ENCODE results near the gene TGFBR3.
A peak's percentile ranks its signal among the peaks of the same experiment; 100 is the strongest.

Gene TGFBR3

DNA sequence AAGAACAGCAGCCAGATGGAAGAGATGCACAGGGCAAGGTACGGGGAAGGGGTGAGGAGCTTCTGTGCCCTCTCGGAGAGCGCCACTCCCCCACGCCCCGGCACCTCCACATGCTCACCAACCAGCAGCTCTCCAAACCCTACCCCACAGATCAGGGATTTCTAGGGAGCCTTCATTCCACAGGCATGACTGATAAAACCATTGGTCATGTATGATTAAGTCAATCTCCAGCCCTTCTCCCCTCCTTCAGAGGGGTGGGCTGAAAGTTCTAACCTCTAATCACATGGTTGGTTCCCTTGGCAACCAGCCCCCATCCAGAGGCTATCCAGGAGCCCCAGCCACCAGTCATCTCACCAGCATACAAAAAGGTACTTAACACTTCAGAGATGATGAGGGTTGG is 144.7 kb downstream of the TGFBR3 start:
- DNase-seq, result no peak

DNA sequence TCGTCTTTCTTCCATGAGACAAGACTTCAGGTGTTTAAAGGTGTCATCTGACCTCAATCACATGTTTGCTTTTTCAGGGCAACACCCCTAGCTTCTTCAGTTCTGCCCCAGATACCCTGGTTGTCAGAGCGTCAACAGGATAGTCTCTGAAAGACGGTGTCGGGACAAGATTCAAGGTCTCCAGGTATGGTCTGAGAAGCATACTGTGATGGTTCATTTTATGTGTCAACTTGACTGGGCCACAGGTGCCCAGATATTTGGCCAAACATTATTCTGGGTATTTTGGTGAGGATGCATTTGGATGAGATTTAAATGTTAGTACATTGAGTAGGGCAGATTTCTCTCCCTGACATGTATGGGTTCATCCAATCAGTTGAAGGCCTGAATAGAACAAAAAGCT is 148.3 kb downstream of the TGFBR3 start:
- no peak for DNase-seq

DNA sequence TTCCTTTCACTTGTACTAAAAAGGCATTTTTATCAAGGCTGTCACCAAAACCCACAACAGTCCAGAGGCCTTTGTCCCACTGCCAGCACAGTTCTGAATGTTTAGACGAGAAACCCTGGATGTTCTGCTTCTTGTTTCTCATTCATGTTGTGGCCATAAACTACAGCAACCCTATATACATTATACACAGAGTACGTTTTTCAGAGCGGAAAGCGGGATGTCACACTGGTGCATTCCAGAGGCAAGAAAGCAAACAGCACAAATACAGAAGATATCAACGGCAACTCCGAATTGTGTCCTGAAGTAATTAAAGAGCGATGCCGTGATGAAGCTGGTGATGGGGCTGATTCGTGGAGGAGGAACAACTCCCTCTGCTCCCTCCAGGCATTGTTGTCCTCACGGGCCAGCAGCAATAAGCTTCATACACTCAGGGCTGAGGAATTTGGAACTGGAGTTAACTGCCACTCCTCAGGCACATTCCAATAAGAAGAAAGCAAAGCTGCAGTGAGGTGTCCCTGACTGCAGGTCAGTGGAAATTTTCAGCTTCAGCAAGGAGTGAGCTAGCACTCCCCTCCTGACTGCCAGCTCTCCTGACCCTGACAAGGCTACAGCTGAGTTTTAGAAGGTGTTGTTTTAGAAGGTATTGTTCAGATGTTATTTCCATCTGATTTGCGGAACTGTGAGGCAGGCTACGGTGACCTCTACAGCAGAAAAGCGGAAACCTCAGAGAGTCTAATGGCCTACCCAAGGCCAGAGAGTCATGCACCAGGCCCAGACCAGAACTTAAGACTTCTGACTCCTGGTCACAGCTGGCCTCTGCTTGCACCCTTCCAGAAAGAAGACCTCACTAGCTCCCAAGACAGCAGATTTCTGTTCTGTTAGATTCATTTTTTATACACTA is 149.0 kb downstream of the TGFBR3 start:
- no peak for DNase-seq

DNA sequence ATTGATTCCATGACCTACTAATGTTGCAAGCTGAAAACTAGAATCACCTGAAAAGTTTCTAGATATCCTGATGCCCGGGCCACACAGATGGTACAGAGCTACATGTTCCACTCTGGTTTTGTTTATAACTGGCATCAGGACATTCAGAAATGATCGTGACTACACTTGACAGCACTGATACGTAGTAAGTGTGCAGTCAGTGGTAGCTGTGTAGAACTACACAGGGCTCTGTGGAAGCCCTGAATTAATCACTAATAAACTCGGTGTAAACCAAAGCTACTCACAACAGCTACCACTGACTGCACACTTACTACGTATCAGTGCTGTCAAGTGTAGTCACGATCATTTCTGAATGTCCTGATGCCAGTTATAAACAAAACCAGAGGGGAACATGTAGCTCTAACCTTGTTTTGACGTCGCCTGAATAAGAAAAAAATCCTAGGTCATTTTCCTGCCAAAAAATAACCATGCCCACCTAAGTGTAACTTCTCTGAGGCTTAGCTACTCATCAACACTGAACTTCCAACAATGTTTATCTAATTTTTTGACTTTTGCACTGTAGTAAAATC is 149.7 kb downstream of the TGFBR3 start:
- DNase-seq, result no peak

DNA sequence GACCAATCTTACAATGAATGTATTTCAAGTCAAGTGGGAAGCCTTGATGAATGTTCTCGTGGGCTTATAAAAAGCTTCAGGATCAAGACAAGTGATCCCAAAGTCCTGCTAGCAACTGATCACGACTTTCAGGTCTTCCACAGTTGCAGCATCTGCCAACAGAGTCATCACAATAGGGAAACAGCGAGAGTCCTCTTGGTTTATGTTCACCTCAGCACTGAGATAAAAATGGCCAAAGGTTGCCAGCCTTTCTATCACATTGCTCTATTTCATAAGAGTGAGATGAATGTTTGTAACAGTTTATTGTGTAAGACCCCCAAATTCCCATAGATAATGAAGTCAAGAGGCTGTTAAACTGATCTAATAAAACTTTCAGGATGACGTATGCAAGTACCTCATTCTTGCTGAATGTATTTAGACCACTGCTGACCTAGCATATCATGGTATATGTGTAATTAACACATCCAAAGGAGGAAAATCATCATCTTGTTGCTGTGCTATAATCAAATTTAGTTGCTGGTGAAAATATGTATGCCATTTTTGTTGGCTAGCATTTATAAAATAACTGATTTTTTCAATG is 150.6 kb downstream of the TGFBR3 start:
- no peak for DNase-seq

DNA sequence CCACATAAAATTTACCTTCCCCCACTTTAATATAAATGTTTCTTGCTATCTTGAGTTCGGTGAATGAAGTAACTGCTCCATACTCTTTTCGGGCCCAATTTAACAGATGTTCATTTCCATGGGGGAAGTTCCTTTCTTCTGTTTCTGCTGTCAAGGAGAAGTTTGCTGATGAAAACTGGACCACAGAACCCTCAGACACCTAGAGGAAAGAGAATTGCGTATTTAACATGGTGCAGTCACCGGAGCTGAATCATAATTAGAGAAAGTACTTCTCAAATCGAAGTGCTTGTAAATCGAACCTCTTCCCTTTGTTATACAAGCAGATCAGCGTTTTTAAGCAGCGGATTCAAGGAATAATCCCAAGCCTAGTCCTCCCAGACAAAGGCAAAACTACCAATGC is 151.2 kb downstream of the TGFBR3 start:
- DNase-seq, result no peak

DNA sequence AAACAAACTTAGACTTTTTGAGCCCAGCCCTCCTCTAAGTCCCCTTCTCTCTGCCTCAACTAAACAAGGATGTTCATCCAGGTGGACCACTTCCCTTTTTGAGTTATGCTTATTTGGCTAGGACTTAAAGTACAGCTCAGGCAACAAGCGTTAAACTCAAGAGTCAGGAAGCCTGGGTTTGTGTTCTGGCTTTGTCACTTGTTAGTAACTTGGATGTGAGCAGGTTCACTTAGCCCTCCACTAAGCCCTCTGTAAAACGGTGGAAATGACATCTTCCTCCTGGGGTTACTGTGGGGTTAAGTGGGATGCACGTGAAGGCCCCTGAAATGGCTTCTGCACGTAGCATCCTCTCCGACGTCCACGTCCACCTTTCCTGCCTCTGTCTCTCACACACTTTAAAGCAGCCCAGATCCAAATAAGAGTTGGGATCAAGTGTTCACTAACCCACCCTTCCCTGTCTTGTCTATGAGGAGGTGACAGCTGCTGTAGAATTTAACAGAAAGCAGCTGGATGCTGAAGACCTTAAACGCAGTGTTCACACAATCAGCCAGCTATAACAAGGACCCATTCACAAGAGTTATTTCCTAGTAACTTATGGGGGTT is 152.7 kb downstream of the TGFBR3 start:
- DNase-seq, result no peak

DNA sequence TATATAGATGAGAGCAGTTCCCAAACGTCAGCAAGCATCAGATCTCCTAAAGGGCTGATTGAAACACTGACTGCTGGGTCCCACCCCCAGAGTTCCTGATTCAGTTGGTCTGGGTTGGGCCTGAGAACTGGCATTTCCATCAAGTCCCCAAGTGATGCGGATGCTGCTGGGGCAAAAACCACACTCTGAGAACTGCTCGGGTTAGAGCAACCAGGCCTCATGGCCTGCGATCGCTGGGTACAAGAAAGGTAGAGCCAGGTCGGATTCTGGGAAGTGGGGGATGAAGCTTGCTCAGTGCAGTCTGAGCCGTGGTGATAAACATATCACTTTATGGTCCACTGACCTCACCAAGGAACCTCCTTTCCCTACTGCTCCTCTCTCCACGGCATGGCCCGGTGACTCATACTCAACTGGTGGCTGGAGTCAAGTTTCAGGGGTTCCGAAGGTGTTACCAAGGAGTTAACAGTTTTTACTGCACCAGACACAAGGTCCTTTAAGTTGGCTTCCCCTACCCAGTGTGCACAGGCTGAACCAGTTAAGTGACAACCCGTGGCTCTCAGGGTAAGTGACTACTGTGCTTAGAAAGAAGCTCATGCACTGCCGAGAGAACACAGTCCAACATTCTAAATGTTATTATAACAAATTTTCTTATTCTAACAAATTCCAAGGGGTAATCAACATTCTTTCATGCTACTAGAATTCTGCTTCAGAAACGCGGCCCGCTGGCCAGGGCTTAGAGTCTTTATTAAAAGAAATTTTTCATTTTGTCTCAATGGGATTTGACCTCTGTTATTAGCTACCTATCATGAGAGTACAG is 153.5 kb downstream of the TGFBR3 start:
- DNase-seq, result no peak

DNA sequence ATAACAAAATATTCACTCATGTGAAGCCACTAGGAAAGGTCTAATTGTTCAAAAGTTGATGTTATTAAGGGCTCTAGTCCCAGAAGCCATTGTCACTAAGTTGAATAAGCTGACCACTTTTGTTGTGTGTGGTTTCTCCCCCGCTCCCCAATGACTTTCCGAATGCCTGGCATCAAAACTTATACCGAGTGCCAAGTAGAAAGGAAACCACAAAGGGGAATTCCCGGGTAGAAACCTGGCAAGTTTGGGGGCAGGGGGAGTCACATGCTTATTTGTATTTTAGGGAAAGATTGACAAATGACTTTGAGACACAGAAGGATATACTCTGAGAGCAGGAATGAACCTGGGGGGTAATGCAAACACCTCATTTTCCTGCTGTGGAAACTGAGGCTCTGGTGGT is 154.1 kb downstream of the TGFBR3 start:
- DNase-seq, result no peak

DNA sequence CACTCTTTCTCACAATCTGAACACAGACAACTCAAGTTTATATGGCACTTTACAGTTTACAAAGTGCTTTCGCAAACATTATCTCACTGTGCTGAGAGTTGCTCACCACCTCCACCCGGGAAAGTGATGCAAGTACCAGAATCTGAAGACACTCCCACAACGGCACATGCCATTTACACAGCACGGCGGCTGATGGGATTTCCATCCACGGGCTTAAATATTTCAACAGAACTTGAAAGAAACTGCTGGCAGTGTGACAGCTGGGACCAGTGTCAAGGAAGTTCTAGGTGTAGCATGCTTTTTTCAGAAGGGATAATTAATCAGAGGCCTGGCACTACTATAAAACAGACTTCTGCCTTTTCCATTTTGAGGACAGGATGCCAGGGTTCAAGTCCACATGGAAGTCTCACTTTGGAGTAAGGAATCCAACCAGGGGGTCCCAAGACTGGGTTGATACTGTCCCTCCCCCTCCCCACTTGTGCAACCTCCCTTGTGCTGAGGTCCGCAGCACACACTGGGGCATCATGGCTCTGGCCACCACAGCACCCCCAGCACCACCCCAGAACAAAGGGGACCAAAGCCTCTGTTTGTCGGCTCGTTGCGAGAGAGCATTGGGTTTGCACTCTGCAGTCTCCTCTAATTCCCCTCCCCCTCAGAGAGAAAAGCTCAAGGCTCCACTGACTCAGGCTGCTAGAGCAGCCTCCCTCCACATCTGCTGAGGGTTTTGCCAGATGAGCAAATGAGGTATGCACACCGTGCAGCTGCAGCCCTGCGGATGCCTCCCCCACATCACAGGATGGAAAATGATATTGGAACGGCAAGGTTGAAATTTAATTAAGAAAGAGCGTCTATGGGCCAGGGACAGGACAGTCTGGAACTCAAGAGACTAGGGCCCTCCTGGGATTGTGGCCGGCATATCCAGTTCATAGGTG is 154.9 kb downstream of the TGFBR3 start:
- DNase-seq, result no peak

DNA sequence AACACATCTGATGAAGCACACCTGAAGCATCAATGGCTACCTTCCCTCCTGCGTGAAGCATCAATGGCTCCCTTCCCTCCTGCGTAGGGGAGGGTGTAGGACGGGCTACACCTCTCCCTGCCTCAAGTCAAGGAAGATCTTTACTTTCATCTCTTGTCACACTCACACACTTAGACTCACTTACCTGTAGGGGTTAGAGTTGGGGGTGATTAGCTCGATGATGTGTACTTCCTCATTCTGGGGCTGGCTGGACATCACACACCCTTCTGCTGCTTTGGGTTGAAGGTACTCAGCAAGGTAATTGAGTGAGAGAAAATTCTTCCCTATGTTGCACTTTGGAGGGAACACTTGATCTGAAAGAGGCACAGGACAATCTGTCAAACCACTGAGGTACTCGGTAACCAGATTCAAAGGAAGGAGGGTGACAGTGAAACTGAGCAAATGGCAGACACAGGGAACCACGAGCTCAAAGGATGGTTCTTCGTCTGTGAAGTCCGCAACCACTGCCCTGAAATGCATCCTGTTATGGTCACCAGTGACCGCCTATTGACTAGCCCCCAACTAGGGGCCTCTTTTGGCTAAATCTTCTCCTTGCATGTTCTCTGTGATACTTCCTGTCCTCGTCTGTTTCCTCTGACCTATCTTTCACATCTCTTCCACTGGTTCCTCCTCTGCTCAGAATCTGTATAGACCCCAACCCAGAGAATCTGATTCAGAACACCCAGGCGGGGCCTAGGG is 156.2 kb downstream of the TGFBR3 start:
- DNase-seq, result no peak

DNA sequence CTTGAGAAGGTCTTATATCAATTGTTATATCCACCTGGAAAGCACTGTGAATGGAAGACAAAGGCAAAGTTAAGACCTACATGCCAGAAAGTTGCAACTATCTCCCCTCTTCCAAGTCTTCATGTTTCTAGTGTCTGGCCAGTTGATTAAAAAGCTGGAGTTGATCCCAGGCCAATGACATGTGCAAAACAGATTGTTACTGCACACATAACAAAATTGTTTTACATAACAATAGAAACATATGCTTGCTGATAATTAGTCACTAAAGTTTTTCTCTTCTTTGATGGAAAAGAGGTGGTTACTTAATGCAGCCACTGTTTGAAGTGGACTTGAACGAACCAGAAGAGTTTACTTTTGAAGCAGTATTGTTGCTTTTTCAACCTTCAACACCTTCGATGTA is 158.2 kb downstream of the TGFBR3 start:
- DNase-seq, result no peak

DNA sequence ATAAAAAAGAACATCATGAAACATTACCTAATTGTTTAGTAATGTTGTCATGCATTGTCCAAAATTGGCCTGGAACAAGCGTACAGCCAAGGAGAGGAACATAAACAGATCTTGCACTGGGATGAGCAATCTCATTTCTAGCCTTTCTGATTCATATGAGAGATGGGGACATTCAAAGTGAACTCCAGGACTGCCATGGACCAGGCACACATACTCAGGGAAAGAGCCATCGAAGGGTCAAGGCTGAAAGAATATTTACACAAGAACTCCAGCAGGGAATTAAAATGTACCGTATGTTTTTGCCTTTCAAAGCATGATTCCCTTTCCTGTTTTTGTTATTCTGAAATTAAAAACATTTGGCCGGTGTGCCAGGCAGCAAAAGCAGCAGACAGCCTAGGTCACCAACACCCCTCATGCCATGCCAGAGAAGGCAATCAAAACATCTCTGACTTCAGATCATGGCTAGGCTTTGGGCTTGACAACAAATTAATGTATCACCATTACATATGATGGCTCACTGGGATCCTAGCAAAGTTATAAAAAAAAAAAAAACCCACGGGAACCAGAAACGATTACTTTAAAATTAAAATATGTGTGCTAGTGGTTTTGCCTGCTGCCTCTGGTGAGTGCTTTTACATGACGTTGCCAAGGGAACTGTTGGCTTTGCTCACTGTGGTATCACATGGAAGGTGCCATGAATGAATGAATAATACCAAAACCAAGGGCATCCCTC is 159.8 kb downstream of the TGFBR3 start:
- peak in 8 of 56 donors; percentile 1 to 21 (median 8) for DNase-seq

DNA sequence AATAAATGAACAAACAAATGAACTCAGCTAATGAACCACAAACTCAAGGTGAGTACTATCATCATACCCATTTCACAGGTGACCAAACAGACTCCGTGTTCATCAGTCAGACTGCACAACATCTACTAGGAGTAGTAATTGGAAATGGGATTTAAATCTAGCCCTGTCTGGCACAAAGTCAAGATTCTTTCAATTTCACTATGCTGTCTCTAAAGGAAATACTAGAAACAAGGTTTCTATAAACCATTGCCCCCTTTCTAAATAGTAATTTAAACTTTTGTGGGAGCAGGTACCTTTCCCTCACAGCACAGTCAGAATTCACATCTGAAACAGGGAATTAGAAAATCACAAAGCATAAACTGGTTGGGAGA is 160.3 kb downstream of the TGFBR3 start:
- DNase-seq, result no peak

DNA sequence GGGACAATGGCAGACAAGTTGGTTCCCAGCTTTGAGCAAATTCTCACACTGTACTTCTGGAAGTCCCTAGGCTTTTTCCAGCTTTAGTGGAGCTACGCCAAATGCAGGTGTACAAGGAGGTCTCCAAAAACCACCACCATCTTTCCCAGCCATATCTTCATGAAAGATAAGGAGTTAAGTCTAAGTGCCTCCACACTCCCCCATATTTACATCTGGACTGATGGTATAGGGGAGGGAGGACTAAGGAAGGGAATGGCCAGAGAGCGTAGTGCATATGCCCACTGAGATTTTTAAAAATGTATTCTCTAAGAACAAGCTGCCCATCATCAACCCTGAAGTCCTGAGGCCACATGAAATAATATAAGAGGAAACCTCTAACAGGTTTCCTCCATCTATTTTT is 161.3 kb downstream of the TGFBR3 start:
- no peak for DNase-seq

DNA sequence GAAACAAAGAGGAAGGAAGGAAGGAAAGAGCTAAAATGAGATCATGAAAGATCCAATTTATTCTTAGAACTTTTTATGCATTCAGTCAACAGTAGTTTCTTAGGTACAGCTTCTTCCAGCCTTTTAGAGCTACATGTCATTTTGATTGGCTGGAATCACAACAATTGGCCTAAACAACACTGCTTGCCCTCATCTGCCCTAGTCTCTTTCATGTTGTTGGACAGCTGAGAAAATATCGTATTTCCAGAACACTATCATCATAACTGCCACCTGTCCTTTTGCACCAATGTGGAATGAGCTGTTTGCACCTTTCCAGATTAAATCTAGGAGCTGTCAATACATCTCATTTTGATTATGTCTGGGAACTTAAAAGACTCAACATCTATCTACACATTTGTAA is 161.7 kb downstream of the TGFBR3 start:
- DNase-seq, result no peak

DNA sequence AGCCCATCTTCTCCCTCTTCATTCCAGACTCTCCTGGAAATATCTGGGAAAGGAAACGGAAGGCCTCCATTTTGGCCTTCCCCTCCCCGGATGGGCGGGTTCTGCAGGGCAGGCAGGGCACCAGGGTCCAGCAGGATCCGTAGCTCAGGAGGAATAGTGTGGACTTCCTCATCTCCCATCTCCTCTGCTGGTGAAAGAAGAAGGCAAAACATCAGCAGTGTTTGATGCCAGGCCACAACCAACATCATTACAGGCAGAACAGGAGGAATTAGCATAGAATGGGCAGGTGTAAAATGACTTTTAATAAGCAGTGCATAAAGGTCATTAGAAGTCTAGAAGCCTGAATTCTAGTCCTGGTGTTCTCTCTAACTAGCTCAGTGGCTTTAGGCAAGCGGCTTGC is 165.9 kb downstream of the TGFBR3 start:
- DNase-seq, result no peak

DNA sequence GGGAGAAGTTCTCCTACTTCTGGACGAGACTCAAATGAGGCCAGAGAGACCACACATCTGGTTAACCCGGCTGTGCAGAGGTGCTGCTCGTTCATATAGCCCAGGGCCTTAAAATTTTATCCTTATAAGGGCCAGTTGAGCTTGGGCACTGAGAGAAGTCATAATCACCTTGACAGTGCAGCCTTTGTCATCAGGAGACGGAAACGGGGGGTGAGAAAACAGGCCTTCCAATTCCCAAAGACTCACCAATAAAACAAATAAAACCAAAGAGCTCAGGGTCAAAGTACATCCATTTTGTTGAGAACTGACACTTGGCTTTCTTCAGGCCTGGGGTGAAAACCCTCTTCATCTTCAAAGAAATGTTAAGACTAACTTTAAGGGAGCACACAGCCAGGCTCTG is 167.1 kb downstream of the TGFBR3 start:
- DNase-seq, result no peak

DNA sequence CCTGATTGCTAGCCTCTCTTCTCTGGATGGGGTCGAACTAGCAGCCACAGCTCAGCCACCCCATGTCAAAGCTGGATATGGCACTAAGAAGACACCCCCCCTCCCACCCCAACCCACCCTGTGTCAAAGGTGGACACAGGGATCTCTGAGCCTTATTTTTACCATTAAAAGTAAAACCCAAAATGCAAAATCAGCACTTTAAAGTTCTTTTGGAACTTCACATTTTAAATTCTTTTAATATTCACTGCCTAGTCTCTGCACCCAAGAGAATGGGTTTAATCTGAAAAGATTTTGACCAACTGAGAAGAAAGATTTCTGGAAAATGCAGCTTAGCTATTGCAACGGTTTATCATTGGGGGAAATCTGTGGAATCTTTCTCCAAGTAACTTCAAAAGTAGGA is 167.6 kb downstream of the TGFBR3 start:
- DNase-seq, result no peak
